Upper lobe of left lung (tissue), 6 donors: ENCODE data around the gene RHOB. TPM values are rescaled to one million over a fixed set of nuclear protein-coding genes. Genes with fewer than 3 reads are reported as not detected.

Experiments used
- ATAC-seq, 2 donors: fragments of 200-7000 bp; cut with Tn5 transposase; one replicate each; pipeline ENCODE4 v1.9.1; 2022; ENCODE audit warnings: mild to moderate bottlenecking in 2 of 2, moderate library complexity in 2 of 2; ENCODE audit not compliant: low FRiP score in 2 of 2
- DNase-seq, 2 donors: peaks; one replicate each; pipeline ENCODE4 v3.0.0-alpha.2; 2019 to 2020
- H3K27ac ChIP-seq, 4 donors: fragments of 200-600 bp; sonication (generic); one replicate each; pipeline ENCODE4 v1.5.1; 2016 to 2019
- H3K27me3 ChIP-seq, 4 donors: fragments of 200-600 bp; sonication (generic); one replicate each; pipeline ENCODE4 v1.5.1; 2017 to 2019
- H3K36me3 ChIP-seq, 4 donors: fragments of 200-600 bp; sonication (generic); one replicate each; pipeline ENCODE4 v1.5.1; 2016 to 2019
- H3K4me1 ChIP-seq, 4 donors: fragments of 200-600 bp; sonication (generic); one replicate each; pipeline ENCODE4 v1.5.1; 2018 to 2019
- H3K4me3 ChIP-seq, 4 donors: fragments of 200-600 bp; sonication (generic); one replicate each; pipeline ENCODE4 v1.5.1; 2017 to 2019; ENCODE audit warnings: mild to moderate bottlenecking in 2 of 4, moderate library complexity in 1 of 4
- H3K9me3 ChIP-seq, 4 donors: fragments of 200-600 bp; sonication (generic); one replicate each; pipeline ENCODE4 v1.5.1; 2018 to 2019
- EP300 ChIP-seq, 4 donors: sonication (generic); formaldehyde crosslinking; IDR thresholded peaks; one replicate each; pipeline ENCODE4 v1.5.1; 2017; ENCODE audit warnings: antibody characterized with exemption in 4 of 4, control low read depth in 2 of 4
- POLR2A ChIP-seq, 4 donors: fragments of 450-650 bp; IDR thresholded peaks; one replicate each; pipeline ENCODE4 v1.5.1; 2016 to 2017; ENCODE audit warnings: antibody characterized with exemption in 4 of 4, mild to moderate bottlenecking in 2 of 4
- POLR2AphosphoS5 ChIP-seq, 2 donors: sonication (generic); formaldehyde crosslinking; IDR thresholded peaks; one replicate each; pipeline ENCODE4 v1.5.1; 2017; ENCODE audit warnings: antibody characterized with exemption in 2 of 2
- WGBS, 2 donors: methylation state at CpG; one replicate each; pipeline ENCODE4 v1.1.5; 2017 to 2018; 5-methylcytosine and 5-hydroxymethylcytosine counted together
- small RNA-seq, 4 donors: library from RNA; depleted of rRNA; stranded (forward); fragments of <200 nt; gene quantifications; one replicate each; pipeline ENCODE3, GENCODE V24; 2016
- total RNA-seq, 6 donors: library from RNA; depleted of rRNA in 4 of 6; stranded (reverse); fragments of >200 nt in 4 of 6; gene quantifications; one replicate each; pipeline versions ENCODE4 v1.1.0 to v1.2.1, GENCODE V29; 2016 to 2021
- TF ChIP-seq, protein P1 (sequence below), 6 experiments: fragments of 450-650 bp in 4 of 6; fragments of 200-600 bp in 2 of 6; sonication (generic) in 2 of 6; IDR thresholded peaks; one replicate each; pipeline ENCODE4 v1.5.1; 2016 to 2019; ENCODE audit warnings: antibody characterized with exemption in 6 of 6
- donor health status: DM: no; HTN: no; CAD: no; lungs with moderate emphysema.
- donor health status: DM: no; HTN: yes; CAD: no; lungs with severe emphysema.

Gene RHOB
- total RNA-seq, 6 donors from 2014 or later, result 193 to 583 (median 336) TPM

GRCh38 chr2:20496076-20496872 lies 49.4 kb downstream of the RHOB start:
- Histone ChIP-seq H3K27ac (no peak overlapping the region), H3K4me3 (no peak overlapping the region), H3K9me3 (no peaks in the 10 kb centered on the region), H3K36me3 (no peaks in the 10 kb centered on the region), H3K4me1 (no peaks in the 10 kb centered on the region), H3K27me3 (no peaks in the 10 kb centered on the region)
- TF ChIP-seq, protein P1, sequence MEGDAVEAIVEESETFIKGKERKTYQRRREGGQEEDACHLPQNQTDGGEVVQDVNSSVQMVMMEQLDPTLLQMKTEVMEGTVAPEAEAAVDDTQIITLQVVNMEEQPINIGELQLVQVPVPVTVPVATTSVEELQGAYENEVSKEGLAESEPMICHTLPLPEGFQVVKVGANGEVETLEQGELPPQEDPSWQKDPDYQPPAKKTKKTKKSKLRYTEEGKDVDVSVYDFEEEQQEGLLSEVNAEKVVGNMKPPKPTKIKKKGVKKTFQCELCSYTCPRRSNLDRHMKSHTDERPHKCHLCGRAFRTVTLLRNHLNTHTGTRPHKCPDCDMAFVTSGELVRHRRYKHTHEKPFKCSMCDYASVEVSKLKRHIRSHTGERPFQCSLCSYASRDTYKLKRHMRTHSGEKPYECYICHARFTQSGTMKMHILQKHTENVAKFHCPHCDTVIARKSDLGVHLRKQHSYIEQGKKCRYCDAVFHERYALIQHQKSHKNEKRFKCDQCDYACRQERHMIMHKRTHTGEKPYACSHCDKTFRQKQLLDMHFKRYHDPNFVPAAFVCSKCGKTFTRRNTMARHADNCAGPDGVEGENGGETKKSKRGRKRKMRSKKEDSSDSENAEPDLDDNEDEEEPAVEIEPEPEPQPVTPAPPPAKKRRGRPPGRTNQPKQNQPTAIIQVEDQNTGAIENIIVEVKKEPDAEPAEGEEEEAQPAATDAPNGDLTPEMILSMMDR (IDR thresholded peaks at IDR 0.05), result no peak
- TF ChIP-seq EP300 (IDR thresholded peaks at IDR 0.05), result no peak
- no peak for TF ChIP-seq POLR2AphosphoS5 (IDR thresholded peaks at IDR 0.05)
- no peak for TF ChIP-seq POLR2A (IDR thresholded peaks at IDR 0.05)
- 65 to 72% methylated on average over 6 to 10 of the region's 10 CpGs for WGBS, 2 donors
- DNase-seq (no peak), ATAC-seq (peak; percentile 58 to 85)

- Histone ChIP-seq H3K27ac (no peak overlapping the region), H3K27me3 (no peaks in the 10 kb centered on the region), H3K4me1 (no peaks in the 10 kb centered on the region), H3K4me3 (no peak overlapping the region), H3K36me3 (no peaks in the 10 kb centered on the region), H3K9me3 (no peaks in the 10 kb centered on the region)
- ATAC-seq, result no peak
- no peak for DNase-seq
- WGBS, 2 donors, result 88 to 92% methylated on average over 11 of the region's 11 CpGs
- no peak for TF ChIP-seq POLR2A (IDR thresholded peaks at IDR 0.05)
Observed at GRCh38 chr2:20496942-20497341, 50.1 kb downstream of the RHOB start.

Small RNAs within 50 kb of the gene (small RNA-seq; reads per million reads assigned to genes)
- 0 reads per million in 4 donors for gene RF00019
- 0 reads per million in 4 donors for gene RNA5SP86

Other genes starting within 250 kb of the RHOB start
- 100 to 1,000 TPM in 5 of 6 donors, 10 to 100 TPM in 1; 74.4 to 213 (median 154) TPM for gene SDC1, start 221.9 kb upstream of the RHOB start, total RNA-seq
- 100 to 1,000 TPM in 1 of 6 donors, 10 to 100 TPM in 5; 33.1 to 114 (median 86.6) TPM for gene PUM2, start 96.2 kb upstream of the RHOB start, total RNA-seq
- 10 to 100 TPM; 41.0 to 45.8 (median 42.7) TPM for gene HS1BP3, start 204.0 kb downstream of the RHOB start, total RNA-seq
- gene GDF7, start 220.1 kb downstream of the RHOB start, total RNA-seq, result 1 to 10 TPM in 1 of 6 donors, under 1 TPM in 5; under 0.01 to 1.8 (median 0.44) TPM